GM19240 (cell line): ENCODE results near the gene CYP3A4.
"Not testable (repeated sequence)": the region's sequence is repeated elsewhere in the genome, so short reads cannot be mapped to it uniquely, and the experiment has no call there.

ENCODE experiments used
- DNase-seq: peaks from one replicate; pipeline ENCODE4 v3.0.0; 2011; ENCODE audit warnings: low spot score; ENCODE audit not compliant: insufficient read length

CYP3A4 gene

GRCh38 chr7:99728615-99729014 is 55.4 kb downstream of the CYP3A4 start:
- DNase-seq: no peak

DNA sequence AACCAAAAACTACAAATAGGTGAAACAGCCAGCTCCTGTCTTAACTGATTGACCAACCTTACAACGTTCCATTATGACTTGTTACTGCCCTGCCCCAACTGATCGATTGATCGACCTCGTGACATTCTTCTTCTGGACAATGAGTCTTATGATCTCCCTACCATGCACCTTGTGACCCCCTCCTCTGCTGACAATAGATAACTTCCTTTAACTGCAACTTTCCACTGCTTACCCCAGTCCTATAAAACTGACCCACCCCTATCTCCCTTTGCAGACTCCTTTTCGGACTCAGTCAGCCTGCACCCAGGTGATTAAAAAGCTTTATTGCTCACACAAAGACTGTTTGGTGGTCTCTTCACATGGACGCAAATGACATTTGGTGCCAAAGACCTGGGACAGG is 60.8 kb downstream of the CYP3A4 start:
- DNase-seq: not testable (repeated sequence)

DNA sequence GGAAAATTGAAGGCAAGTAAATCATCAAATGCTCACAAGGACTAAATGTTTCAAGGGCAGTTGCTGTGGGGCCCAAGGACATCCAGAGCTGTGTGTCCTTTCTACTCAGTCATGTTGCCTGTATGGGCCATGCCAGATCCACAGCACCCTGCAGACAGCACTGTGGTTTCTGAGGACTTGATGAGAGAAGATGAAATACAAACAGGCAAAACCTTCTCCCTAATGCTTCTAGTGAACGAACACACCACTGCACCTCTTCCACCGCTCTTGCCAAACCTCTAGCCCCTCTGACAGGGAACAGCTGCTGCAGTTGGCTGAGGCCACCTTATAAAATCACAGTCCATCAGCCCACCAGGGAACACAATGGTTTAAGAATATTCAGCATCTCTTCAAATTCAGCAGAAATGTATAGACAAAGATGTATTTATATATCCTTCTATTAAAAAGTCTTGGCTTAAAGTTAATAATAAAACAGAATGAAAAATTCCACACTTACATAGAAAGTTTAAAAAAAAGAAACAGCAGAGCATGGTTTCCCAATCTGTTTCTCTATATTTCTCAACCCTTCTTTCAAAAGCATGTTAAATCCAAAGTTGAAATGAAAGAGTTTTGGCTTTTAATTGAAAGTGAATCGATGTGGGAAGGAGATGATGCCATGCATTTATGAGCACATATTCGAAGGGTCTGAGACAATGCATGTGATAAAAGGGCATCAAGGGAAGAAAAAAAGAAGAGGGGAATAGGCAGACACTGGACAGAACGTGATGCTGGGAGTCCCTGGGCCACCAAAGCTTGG is 63.0 kb downstream of the CYP3A4 start:
- DNase-seq: no peak

GRCh38 chr7:99719996-99720769 is 63.8 kb downstream of the CYP3A4 start:
- no peak for DNase-seq

GRCh38 chr7:99713995-99714570 is 69.9 kb downstream of the CYP3A4 start:
- no peak for DNase-seq

GRCh38 chr7:99709838-99710578 is 74.0 kb downstream of the CYP3A4 start:
- no peak for DNase-seq

DNA sequence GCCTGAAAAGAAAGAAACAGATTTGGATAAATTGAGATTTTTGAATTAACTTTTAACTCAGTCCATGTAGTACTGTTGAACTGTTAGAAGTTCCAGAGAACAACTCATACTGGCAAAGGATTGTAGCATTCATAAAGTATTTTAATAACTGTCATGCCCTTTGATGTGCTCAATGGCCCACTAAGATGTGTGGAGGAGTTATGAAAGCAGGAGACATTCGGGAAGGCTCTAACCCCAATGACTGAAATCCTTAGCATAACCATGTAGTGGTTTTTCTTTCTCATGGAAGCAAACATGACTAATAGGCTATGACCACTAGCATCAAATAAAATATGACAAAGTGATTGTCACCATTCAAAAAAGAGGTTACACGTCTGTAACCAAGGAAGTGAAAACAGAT is 74.7 kb downstream of the CYP3A4 start:
- no peak for DNase-seq

GRCh38 chr7:99707096-99707495 is 76.9 kb downstream of the CYP3A4 start:
- DNase-seq: no peak
